Ishikawa (cell line): ENCODE measurements around the gene CLBA1.

Experiments
- CEBPB ChIP-seq: IDR thresholded peaks from 2 replicates; pipeline ENCODE4 v1.6.1; 2012
- CREB1 ChIP-seq: IDR thresholded peaks from 2 replicates; pipeline ENCODE4 v1.6.1; 2012; ENCODE audit warnings: low read depth
- EGR1 ChIP-seq: IDR thresholded peaks from 2 replicates; pipeline ENCODE4 v1.6.1; 2012
- EP300 ChIP-seq: IDR thresholded peaks from 2 replicates; pipeline ENCODE4 v1.6.1; 2012; ENCODE audit warnings: borderline replicate concordance
- FOXM1 ChIP-seq: IDR thresholded peaks from 2 replicates; pipeline ENCODE4 v1.6.1; 2012; ENCODE audit warnings: low read depth, borderline replicate concordance
- MAX ChIP-seq: IDR thresholded peaks from 2 replicates; pipeline ENCODE4 v1.6.1; 2012
- NFIC ChIP-seq: IDR thresholded peaks from 2 replicates; pipeline ENCODE4 v1.6.1; 2012
- RAD21 ChIP-seq: IDR thresholded peaks from 2 replicates; pipeline ENCODE4 v1.6.1; 2012; ENCODE audit warnings: low read depth
- REST ChIP-seq: IDR thresholded peaks from 2 replicates; pipeline ENCODE4 v1.6.1; 2012; ENCODE audit warnings: low read depth, mild to moderate bottlenecking
- TAF1 ChIP-seq: IDR thresholded peaks from 2 replicates; pipeline ENCODE4 v1.6.1; 2012; ENCODE audit warnings: low read depth, mild to moderate bottlenecking
- TCF12 ChIP-seq: IDR thresholded peaks from 2 replicates; pipeline ENCODE4 v1.6.1; 2012; ENCODE audit warnings: low read depth
- TEAD4 ChIP-seq: IDR thresholded peaks from 2 replicates; pipeline ENCODE4 v1.6.1; 2012
- USF1 ChIP-seq: IDR thresholded peaks from 2 replicates; pipeline ENCODE4 v1.6.1; 2012
- YY1 ChIP-seq: IDR thresholded peaks from 2 replicates; pipeline ENCODE4 v1.6.1; 2012; ENCODE audit warnings: low read depth
- ZBTB7A ChIP-seq: IDR thresholded peaks from 2 replicates; pipeline ENCODE4 v1.6.1; 2012; ENCODE audit warnings: low read depth

Gene CLBA1

GRCh38 chr14:105041841-105042765 is 56.5 kb downstream of the CLBA1 start:
- TF ChIP-seq CEBPB, result no peak
- no peak for TF ChIP-seq TEAD4
- no peak for TF ChIP-seq RAD21
- no peak for TF ChIP-seq EP300
- TF ChIP-seq TCF12, result no peak
- TF ChIP-seq NFIC, result no peak
- no peak for TF ChIP-seq CREB1
- no peak for TF ChIP-seq EGR1
- TF ChIP-seq REST, result no peak
- TF ChIP-seq USF1, result no peak
- no peak for TF ChIP-seq FOXM1
- no peak for TF ChIP-seq YY1
- no peak for TF ChIP-seq MAX
- TF ChIP-seq TAF1, result no peak
- no peak for TF ChIP-seq ZBTB7A

DNA sequence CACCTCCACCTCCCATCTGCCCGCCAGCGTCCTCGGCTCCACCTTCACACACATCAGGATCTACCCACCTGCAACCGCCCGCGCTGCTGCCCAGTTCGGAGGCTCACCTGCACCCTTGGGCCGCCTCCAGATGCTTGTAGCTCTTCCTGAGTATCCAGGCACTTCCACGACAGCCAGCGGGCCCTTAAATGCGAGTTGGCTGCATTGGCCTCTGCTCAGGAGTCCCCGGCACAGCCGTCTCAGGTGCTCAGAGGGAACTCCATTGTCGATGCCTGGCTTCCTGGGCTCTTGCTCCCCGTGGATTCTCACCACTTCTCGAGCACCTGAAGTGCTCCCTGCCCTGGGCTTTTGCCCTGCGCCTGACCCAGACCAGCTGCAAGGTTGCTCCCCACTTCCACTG is 57.2 kb downstream of the CLBA1 start:
- TF ChIP-seq REST, result no peak

DNA sequence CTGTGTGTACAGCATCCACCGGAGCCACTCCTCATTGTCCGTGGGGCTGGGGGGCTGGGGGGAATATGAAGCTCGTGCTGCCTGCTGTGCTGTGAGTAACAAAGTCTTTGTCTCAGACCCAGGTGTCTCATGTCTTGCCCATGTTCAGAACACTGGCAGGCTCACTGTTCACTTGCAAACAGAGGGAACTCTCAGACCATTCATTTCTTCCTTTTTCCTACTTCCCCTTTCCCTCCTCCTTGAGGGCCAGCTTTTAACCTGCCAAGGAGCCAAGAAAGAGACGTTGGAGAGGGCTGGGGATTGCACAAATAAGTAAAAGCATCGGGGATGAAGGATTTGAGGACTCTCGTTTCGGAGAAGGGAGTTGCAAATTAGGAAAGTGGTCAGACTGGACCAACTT is 58.1 kb downstream of the CLBA1 start:
- TF ChIP-seq YY1 (no peak), EGR1 (no peak), CEBPB (no peak), REST (no peak), RAD21 (no peak), TAF1 (no peak), ZBTB7A (no peak), USF1 (no peak), NFIC (no peak), TEAD4 (no peak), CREB1 (no peak), MAX (no peak), EP300 (no peak), TCF12 (no peak), FOXM1 (no peak)
